HEK293 (cell line): Measurements from ENCODE around the gene HIC1.

Experiments used
- CTCF ChIA-PET: fragments of 350-600 bp; formaldehyde crosslinking; extraction: SDS; loops from one replicate; lab custom pipeline; 2021; ENCODE audit warnings: antibody characterized with exemption; lab: Yijun Ruan, JAX
- POLR2A ChIA-PET: fragments of 300-600 bp; formaldehyde crosslinking; extraction: SDS; loops from one replicate; lab custom pipeline; 2020; ENCODE audit warnings: antibody characterized with exemption, inconsistent platforms; lab: Yijun Ruan, JAX
- H3K27ac ChIP-seq: fragments of 200-500 bp; sonication (Bioruptor generic); 2 replicates; pipeline ENCODE4 v1.5.1; 2014; ENCODE audit warnings: low read depth, low read length, control low read depth, inconsistent platforms; ENCODE audit errors: extremely low read depth
- H3K36me3 ChIP-seq, 2 experiments: fragments of 200-500 bp in 1 of 2; sonication (Bioruptor generic) in 1 of 2; 1 replicate in 1 of 2; 2 replicates in 1 of 2; pipeline ENCODE4 v1.5.1; 2014 to 2017; ENCODE audit warnings: inconsistent platforms in 2 of 2, low read length in 2 of 2; ENCODE audit not compliant: control insufficient read depth in 2 of 2, insufficient read depth in 1 of 2
- H3K4me1 ChIP-seq: fragments of 200-500 bp; sonication (Bioruptor generic); 2 replicates; pipeline ENCODE4 v1.5.1; 2014; ENCODE audit warnings: mild to moderate bottlenecking, low read length, inconsistent platforms; ENCODE audit not compliant: control insufficient read depth, insufficient read depth
- H3K4me3 ChIP-seq: 2 replicates; pipeline ENCODE4 v1.5.1; 2011; ENCODE audit warnings: low read depth, mild to moderate bottlenecking, control low read depth, low read length, moderate library complexity
- H3K9me3 ChIP-seq: fragments of 200-500 bp; sonication (Bioruptor generic); 2 replicates; pipeline ENCODE4 v1.5.1; 2014; ENCODE audit warnings: low read depth, low read length, inconsistent platforms; ENCODE audit not compliant: control insufficient read depth, insufficient read depth
- KLF8 ChIP-seq: fragments of 450-650 bp; formaldehyde crosslinking; IDR thresholded peaks from 2 replicates; pipeline ENCODE4 v1.5.1; 2016; ENCODE audit warnings: missing biosample characterization, missing genetic modification characterization
- SP3 ChIP-seq: fragments of 450-650 bp; formaldehyde crosslinking; IDR thresholded peaks from 2 replicates; pipeline ENCODE4 v1.5.1; 2016; ENCODE audit warnings: missing biosample characterization, missing genetic modification characterization
- YY2 ChIP-seq: fragments of 450-650 bp; formaldehyde crosslinking; IDR thresholded peaks from 2 replicates; pipeline ENCODE4 v1.5.1; 2016; ENCODE audit warnings: missing biosample characterization, missing genetic modification characterization
- ZEB2 ChIP-seq: fragments of 450-650 bp; formaldehyde crosslinking; IDR thresholded peaks from 2 replicates; pipeline ENCODE4 v1.5.1; 2016; ENCODE audit warnings: missing biosample characterization, missing genetic modification characterization
- ZNF114 ChIP-seq: fragments of 450-650 bp; formaldehyde crosslinking; IDR thresholded peaks from 2 replicates; pipeline ENCODE4 v1.5.0; 2017; ENCODE audit warnings: missing biosample characterization, missing genetic modification characterization
- ZNF174 ChIP-seq: fragments of 450-650 bp; formaldehyde crosslinking; IDR thresholded peaks from 2 replicates; pipeline ENCODE4 v1.5.0; 2017; ENCODE audit warnings: missing biosample characterization, mild to moderate bottlenecking, missing genetic modification characterization
- ZNF184 ChIP-seq: fragments of 450-650 bp; IDR thresholded peaks from 2 replicates; pipeline ENCODE4 v1.5.1; 2018; ENCODE audit warnings: missing biosample characterization, mild to moderate bottlenecking, missing genetic modification characterization
- ZNF19 ChIP-seq: fragments of 450-650 bp; formaldehyde crosslinking; IDR thresholded peaks from 2 replicates; pipeline ENCODE4; 2016; ENCODE audit warnings: missing biosample characterization, missing genetic modification characterization, low read depth
- ZNF404 ChIP-seq: fragments of 450-650 bp; formaldehyde crosslinking; IDR thresholded peaks from 2 replicates; pipeline ENCODE4 v1.5.1; 2017; ENCODE audit warnings: missing biosample characterization, missing genetic modification characterization
- ZNF558 ChIP-seq: fragments of 450-650 bp; formaldehyde crosslinking; IDR thresholded peaks from 2 replicates; pipeline ENCODE4 v1.5.1; 2016; ENCODE audit warnings: missing biosample characterization, missing genetic modification characterization
- ZNF664 ChIP-seq: fragments of 450-650 bp; formaldehyde crosslinking; IDR thresholded peaks from 2 replicates; pipeline ENCODE4 v1.5.1; 2016; ENCODE audit warnings: missing biosample characterization, missing genetic modification characterization
- TF ChIP-seq, protein P1 (sequence below): fragments of 450-650 bp; formaldehyde crosslinking; IDR thresholded peaks from 2 replicates; pipeline ENCODE4 v1.5.1; 2016; ENCODE audit warnings: missing biosample characterization, missing genetic modification characterization
- TF ChIP-seq, protein P2 (sequence below): fragments of 450-650 bp; formaldehyde crosslinking; IDR thresholded peaks from 2 replicates; pipeline ENCODE4 v1.5.1; 2016; ENCODE audit warnings: missing biosample characterization, missing genetic modification characterization
- TF ChIP-seq, protein P3 (sequence below): fragments of 450-650 bp; formaldehyde crosslinking; IDR thresholded peaks from 2 replicates; pipeline ENCODE4 v1.5.1; 2016; ENCODE audit warnings: missing biosample characterization, missing genetic modification characterization, borderline replicate concordance
- TF ChIP-seq, protein P4 (sequence below): fragments of 450-650 bp; IDR thresholded peaks from 2 replicates; pipeline ENCODE4 v1.5.1; 2018; ENCODE audit warnings: missing biosample characterization, mild to moderate bottlenecking, missing genetic modification characterization
- TF ChIP-seq, protein P5 (sequence below): fragments of 450-650 bp; formaldehyde crosslinking; IDR thresholded peaks from 2 replicates; pipeline ENCODE4 v1.5.1; 2016; ENCODE audit warnings: missing biosample characterization, missing genetic modification characterization
- TF ChIP-seq, protein P6 (sequence below): IDR thresholded peaks from 2 replicates; pipeline ENCODE4 v1.6.1; 2011; ENCODE audit warnings: mild to moderate bottlenecking, low read depth, low read length, borderline replicate concordance

HIC1 gene

DNA sequence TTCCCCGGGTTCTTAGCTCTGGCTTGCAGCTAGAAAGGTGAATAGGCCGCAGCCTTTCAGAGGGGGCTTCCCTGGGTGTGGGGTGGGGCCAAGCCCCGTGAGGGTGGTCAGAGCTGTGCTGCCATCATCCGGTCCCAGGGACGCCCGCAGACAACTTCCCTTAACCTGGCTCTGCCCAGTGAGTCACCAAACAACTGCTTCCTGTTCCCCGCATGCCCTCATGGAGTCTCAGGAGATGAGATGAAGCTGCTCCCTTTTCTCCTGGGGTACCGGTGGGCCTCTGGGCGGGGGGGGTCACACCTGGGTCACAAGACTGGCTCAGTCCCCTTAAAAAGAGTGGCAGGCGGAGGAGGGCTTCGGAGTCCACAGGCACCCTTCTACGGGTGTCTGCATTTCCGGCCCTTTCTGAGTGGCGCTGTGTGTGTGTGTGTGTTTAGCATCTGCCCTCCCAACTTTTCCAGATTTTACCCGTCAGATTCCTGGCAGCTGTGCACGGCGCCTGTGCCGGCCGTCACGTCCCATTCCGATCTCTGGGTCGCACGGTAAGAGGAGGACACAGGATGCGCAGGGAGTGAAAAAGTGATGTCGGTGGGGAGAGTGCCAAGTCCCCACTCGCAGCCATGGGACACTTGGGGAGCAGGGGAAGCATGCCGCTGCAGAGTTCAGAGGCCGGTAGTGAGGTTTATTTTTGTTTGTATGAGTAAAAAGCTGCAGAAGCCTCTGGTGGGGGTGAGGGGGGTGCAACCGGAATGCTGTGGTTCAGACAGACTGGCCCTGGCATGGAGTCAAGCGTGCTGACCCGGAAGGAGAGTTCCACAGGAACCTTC is 16.8 kb downstream of the HIC1 start:
- Histone ChIP-seq H3K9me3 (no peaks in the 10 kb centered on the region), H3K4me1 (peaks cover 3% of the 10 kb centered on the region; the same call in 1 of the 2 replicates), H3K36me3 (peaks cover 0 to 59% of the 10 kb centered on the region in 2 experiments; a peak in 1 of 3 replicates), H3K4me3 (no peak overlapping the region), H3K27ac (no peak overlapping the region)
- CTCF ChIA-PET = interaction anchor here (0.9 to 1.1 kb wide), 4 partner anchors 10 to 173 kb away, joined by 3 to 5 read pairs (median 4); no protein-coding TSS in a partner anchor
- TF ChIP-seq KLF8 (tag by site-specific recombination) = no peak
- no peak for TF ChIP-seq ZNF558 (tag by site-specific recombination)
- no peak for TF ChIP-seq ZNF664
- TF ChIP-seq ZNF404 (tag by site-specific recombination) = no peak
- TF ChIP-seq YY2 = no peak
- TF ChIP-seq, protein P1, sequence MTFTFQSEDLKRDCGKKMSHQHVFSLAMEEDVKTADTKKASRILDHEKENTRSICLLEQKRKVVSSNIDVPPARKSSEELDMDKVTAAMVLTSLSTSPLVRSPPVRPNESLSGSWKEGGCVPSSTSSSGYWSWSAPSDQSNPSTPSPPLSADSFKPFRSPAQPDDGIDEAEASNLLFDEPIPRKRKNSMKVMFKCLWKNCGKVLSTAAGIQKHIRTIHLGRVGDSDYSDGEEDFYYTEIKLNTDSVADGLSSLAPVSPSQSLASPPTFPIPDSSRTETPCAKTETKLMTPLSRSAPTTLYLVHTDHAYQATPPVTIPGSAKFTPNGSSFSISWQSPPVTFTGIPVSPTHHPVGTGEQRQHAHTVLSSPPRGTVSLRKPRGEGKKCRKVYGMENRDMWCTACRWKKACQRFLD (tag by site-specific recombination) = no peak
- TF ChIP-seq ZNF174 = no peak
- no peak for TF ChIP-seq ZEB2
- TF ChIP-seq ZNF114 (tag by site-specific recombination) = no peak
- TF ChIP-seq SP3 (tag by site-specific recombination) = no peak
- TF ChIP-seq ZNF184 (tag by site-specific recombination) = no peak
- TF ChIP-seq, protein P2, sequence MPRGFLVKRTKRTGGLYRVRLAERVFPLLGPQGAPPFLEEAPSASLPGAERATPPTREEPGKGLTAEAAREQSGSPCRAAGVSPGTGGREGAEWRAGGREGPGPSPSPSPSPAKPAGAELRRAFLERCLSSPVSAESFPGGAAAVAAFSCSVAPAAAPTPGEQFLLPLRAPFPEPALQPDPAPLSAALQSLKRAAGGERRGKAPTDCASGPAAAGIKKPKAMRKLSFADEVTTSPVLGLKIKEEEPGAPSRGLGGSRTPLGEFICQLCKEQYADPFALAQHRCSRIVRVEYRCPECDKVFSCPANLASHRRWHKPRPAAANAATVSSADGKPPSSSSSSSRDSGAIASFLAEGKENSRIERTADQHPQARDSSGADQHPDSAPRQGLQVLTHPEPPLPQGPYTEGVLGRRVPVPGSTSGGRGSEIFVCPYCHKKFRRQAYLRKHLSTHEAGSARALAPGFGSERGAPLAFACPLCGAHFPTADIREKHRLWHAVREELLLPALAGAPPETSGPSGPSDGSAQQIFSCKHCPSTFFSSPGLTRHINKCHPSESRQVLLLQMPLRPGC (tag by site-specific recombination) = no peak
- TF ChIP-seq, protein P3, sequence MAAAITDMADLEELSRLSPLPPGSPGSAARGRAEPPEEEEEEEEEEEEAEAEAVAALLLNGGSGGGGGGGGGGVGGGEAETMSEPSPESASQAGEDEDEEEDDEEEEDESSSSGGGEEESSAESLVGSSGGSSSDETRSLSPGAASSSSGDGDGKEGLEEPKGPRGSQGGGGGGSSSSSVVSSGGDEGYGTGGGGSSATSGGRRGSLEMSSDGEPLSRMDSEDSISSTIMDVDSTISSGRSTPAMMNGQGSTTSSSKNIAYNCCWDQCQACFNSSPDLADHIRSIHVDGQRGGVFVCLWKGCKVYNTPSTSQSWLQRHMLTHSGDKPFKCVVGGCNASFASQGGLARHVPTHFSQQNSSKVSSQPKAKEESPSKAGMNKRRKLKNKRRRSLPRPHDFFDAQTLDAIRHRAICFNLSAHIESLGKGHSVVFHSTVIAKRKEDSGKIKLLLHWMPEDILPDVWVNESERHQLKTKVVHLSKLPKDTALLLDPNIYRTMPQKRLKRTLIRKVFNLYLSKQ (tag by site-specific recombination) = no peak
- TF ChIP-seq, protein P4, sequence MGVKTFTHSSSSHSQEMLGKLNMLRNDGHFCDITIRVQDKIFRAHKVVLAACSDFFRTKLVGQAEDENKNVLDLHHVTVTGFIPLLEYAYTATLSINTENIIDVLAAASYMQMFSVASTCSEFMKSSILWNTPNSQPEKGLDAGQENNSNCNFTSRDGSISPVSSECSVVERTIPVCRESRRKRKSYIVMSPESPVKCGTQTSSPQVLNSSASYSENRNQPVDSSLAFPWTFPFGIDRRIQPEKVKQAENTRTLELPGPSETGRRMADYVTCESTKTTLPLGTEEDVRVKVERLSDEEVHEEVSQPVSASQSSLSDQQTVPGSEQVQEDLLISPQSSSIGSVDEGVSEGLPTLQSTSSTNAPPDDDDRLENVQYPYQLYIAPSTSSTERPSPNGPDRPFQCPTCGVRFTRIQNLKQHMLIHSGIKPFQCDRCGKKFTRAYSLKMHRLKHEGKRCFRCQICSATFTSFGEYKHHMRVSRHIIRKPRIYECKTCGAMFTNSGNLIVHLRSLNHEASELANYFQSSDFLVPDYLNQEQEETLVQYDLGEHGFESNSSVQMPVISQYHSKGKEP = no peak
- TF ChIP-seq, protein P5, sequence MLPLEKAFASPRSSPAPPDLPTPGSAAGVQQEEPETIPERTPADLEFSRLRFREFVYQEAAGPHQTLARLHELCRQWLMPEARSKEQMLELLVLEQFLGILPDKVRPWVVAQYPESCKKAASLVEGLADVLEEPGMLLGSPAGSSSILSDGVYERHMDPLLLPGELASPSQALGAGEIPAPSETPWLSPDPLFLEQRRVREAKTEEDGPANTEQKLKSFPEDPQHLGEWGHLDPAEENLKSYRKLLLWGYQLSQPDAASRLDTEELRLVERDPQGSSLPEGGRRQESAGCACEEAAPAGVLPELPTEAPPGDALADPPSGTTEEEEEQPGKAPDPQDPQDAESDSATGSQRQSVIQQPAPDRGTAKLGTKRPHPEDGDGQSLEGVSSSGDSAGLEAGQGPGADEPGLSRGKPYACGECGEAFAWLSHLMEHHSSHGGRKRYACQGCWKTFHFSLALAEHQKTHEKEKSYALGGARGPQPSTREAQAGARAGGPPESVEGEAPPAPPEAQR (tag by site-specific recombination) = no peak
- TF ChIP-seq, protein P6, sequence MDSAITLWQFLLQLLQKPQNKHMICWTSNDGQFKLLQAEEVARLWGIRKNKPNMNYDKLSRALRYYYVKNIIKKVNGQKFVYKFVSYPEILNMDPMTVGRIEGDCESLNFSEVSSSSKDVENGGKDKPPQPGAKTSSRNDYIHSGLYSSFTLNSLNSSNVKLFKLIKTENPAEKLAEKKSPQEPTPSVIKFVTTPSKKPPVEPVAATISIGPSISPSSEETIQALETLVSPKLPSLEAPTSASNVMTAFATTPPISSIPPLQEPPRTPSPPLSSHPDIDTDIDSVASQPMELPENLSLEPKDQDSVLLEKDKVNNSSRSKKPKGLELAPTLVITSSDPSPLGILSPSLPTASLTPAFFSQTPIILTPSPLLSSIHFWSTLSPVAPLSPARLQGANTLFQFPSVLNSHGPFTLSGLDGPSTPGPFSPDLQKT = no peak
- TF ChIP-seq ZNF19 = no peak
- POLR2A ChIA-PET = no interaction called here
